ENCODE data around the gene ZNF101. TPM values are rescaled to one million over a fixed set of nuclear protein-coding genes. Genes with fewer than 3 reads are reported as not detected.

ZNF101 gene
- total RNA-seq, 1 donor from 2014 or later = 29.5 TPM

- no peak for DNase-seq (ENCODE audit: low spot score)
- peaks cover 29% of the 10 kb centered on the region for H3K36me3 Mint-ChIP-seq (ENCODE audit: low read depth, unreplicated experiment)
- no peak for TF ChIP-seq CTCF (IDR thresholded peaks at IDR 0.05; ENCODE audit: unreplicated experiment)
- H3K4me3 Mint-ChIP-seq (ENCODE audit: unreplicated experiment) = no peak overlapping the region
- H3K4me1 Mint-ChIP-seq (ENCODE audit: unreplicated experiment) = peaks cover 11% of the 10 kb centered on the region
- H3K27ac Mint-ChIP-seq (ENCODE audit: unreplicated experiment) = no peak overlapping the region
- peaks cover 18% of the 10 kb centered on the region for H3K27me3 Mint-ChIP-seq (ENCODE audit: unreplicated experiment)
- peaks cover 6% of the 10 kb centered on the region for H3K9me3 Mint-ChIP-seq (ENCODE audit: unreplicated experiment)
Observed at GRCh38 chr19:19645233-19645870, 23.3 kb upstream of the ZNF101 start.

GRCh38 chr19:19647037-19647835, 21.4 kb upstream of the ZNF101 start:
- DNase-seq (ENCODE audit: low spot score) = no peak
- no peak overlapping the region for H3K4me3 Mint-ChIP-seq (ENCODE audit: unreplicated experiment)
- H3K36me3 Mint-ChIP-seq (ENCODE audit: low read depth, unreplicated experiment) = peaks cover 29% of the 10 kb centered on the region
- TF ChIP-seq CTCF (IDR thresholded peaks at IDR 0.05; ENCODE audit: unreplicated experiment) = no peak
- H3K4me1 Mint-ChIP-seq (ENCODE audit: unreplicated experiment) = peaks cover 8% of the 10 kb centered on the region
- peaks cover 3% of the 10 kb centered on the region for H3K9me3 Mint-ChIP-seq (ENCODE audit: unreplicated experiment)
- peaks cover 17% of the 10 kb centered on the region for H3K27me3 Mint-ChIP-seq (ENCODE audit: unreplicated experiment)
- no peak overlapping the region for H3K27ac Mint-ChIP-seq (ENCODE audit: unreplicated experiment)

GRCh38 chr19:19649155-19649554, 19.5 kb upstream of the ZNF101 start:
- DNase-seq (ENCODE audit: low spot score) = no peak
- Mint-ChIP-seq H3K9me3 (ENCODE audit: unreplicated experiment) (no peaks in the 10 kb centered on the region), H3K27me3 (ENCODE audit: unreplicated experiment) (peaks cover 23% of the 10 kb centered on the region), H3K27ac (ENCODE audit: unreplicated experiment) (peak overlapping the region; percentile 68), H3K4me3 (ENCODE audit: unreplicated experiment) (peak overlapping the region; percentile 73), H3K4me1 (ENCODE audit: unreplicated experiment) (no peaks in the 10 kb centered on the region), H3K36me3 (ENCODE audit: low read depth, unreplicated experiment) (peaks cover 36% of the 10 kb centered on the region)
- no peak for TF ChIP-seq CTCF (IDR thresholded peaks at IDR 0.05; ENCODE audit: unreplicated experiment)

- Mint-ChIP-seq H3K27me3 (ENCODE audit: unreplicated experiment) (peaks cover 21% of the 10 kb centered on the region), H3K9me3 (ENCODE audit: unreplicated experiment) (no peaks in the 10 kb centered on the region), H3K4me3 (ENCODE audit: unreplicated experiment) (peak overlapping the region; percentile 73), H3K4me1 (ENCODE audit: unreplicated experiment) (no peaks in the 10 kb centered on the region), H3K27ac (ENCODE audit: unreplicated experiment) (peak overlapping the region; percentile 68), H3K36me3 (ENCODE audit: low read depth, unreplicated experiment) (peaks cover 35% of the 10 kb centered on the region)
- DNase-seq (ENCODE audit: low spot score) = no peak
- TF ChIP-seq CTCF (IDR thresholded peaks at IDR 0.05; ENCODE audit: unreplicated experiment) = no peak
Observed at GRCh38 chr19:19649580-19649995, 19.1 kb upstream of the ZNF101 start.

GRCh38 chr19:19650331-19650730, 18.3 kb upstream of the ZNF101 start:
- peaks cover 35% of the 10 kb centered on the region for H3K36me3 Mint-ChIP-seq (ENCODE audit: low read depth, unreplicated experiment)
- no peak overlapping the region for H3K4me3 Mint-ChIP-seq (ENCODE audit: unreplicated experiment)
- no peak for TF ChIP-seq CTCF (IDR thresholded peaks at IDR 0.05; ENCODE audit: unreplicated experiment)
- no peak overlapping the region for H3K27ac Mint-ChIP-seq (ENCODE audit: unreplicated experiment)
- no peak for DNase-seq (ENCODE audit: low spot score)
- no peaks in the 10 kb centered on the region for H3K9me3 Mint-ChIP-seq (ENCODE audit: unreplicated experiment)
- H3K27me3 Mint-ChIP-seq (ENCODE audit: unreplicated experiment) = peaks cover 22% of the 10 kb centered on the region
- H3K4me1 Mint-ChIP-seq (ENCODE audit: unreplicated experiment) = no peaks in the 10 kb centered on the region

All from endothelial cell (in vitro differentiated cells).